AG09309 (cell line): ENCODE data around the gene B4GALT5.
A peak's percentile ranks its signal among the peaks of the same experiment; 100 is the strongest.

Experiments used
- DNase-seq: peaks from one replicate; pipeline ENCODE4 v3.0.0-alpha.2; 2010; ENCODE audit warnings: low read depth
- H3K4me3 ChIP-seq: 2 replicates; pipeline ENCODE4 v1.5.1; 2011; ENCODE audit warnings: mild to moderate bottlenecking, low read depth, low read length, moderate library complexity; ENCODE audit not compliant: control insufficient read depth
- CTCF ChIP-seq: IDR thresholded peaks from 2 replicates; pipeline ENCODE4 v1.5.1; 2011; ENCODE audit warnings: mild to moderate bottlenecking, low read depth, low read length, inconsistent platforms; ENCODE audit not compliant: insufficient read depth, control insufficient read depth; ENCODE audit errors: missing control alignments

The B4GALT5 gene

GRCh38 chr20:49583669-49584417 lies 129.8 kb downstream of the B4GALT5 start:
- no peak overlapping the region for H3K4me3 ChIP-seq
- no peak for TF ChIP-seq CTCF
- DNase-seq = peak; percentile 73

GRCh38 chr20:49583343-49583668 lies 130.4 kb downstream of the B4GALT5 start:
- no peak overlapping the region for H3K4me3 ChIP-seq
- no peak for DNase-seq
- no peak for TF ChIP-seq CTCF
